H9 (cell line): Measurements from ENCODE around the gene KRT34. TPM values are rescaled to one million over a fixed set of nuclear protein-coding genes. Genes with fewer than 3 reads are reported as not detected.

Source experiments
- DNase-seq: peaks from one replicate; pipeline ENCODE4 v3.0.0-alpha.2; 2017
- H2AFZ ChIP-seq: one replicate; pipeline ENCODE4 v1.6.1; 2013; ENCODE audit warnings: mild to moderate bottlenecking, low read length, control low read depth, moderate library complexity
- H2AK5ac ChIP-seq: 2 replicates; pipeline ENCODE4 v1.6.1; 2013; ENCODE audit warnings: low read length, control low read depth, mixed read lengths; ENCODE audit not compliant: insufficient read length
- H2BK120ac ChIP-seq: one replicate; pipeline ENCODE4 v1.6.1; 2013; ENCODE audit warnings: low read depth, mild to moderate bottlenecking, low read length, control low read depth, inconsistent platforms; ENCODE audit not compliant: poor library complexity, severe bottlenecking
- H2BK12ac ChIP-seq: 2 replicates; pipeline ENCODE4 v1.6.1; 2013; ENCODE audit warnings: low read length, control low read depth, mixed read lengths, low read depth; ENCODE audit not compliant: insufficient read length
- H2BK15ac ChIP-seq: 2 replicates; pipeline ENCODE4 v1.6.1; 2013; ENCODE audit warnings: low read depth, low read length, control low read depth
- H2BK20ac ChIP-seq: one replicate; pipeline ENCODE4 v1.6.1; 2013; ENCODE audit warnings: low read depth, mild to moderate bottlenecking, low read length, control low read depth, inconsistent platforms; ENCODE audit not compliant: poor library complexity, severe bottlenecking
- H2BK5ac ChIP-seq: 2 replicates; pipeline ENCODE4 v1.6.1; 2013; ENCODE audit warnings: low read length, control low read depth, mixed read lengths; ENCODE audit not compliant: insufficient read length
- H3K14ac ChIP-seq: 2 replicates; pipeline ENCODE4 v1.6.1; 2013; ENCODE audit warnings: low read length, control low read depth; ENCODE audit not compliant: insufficient read depth
- H3K18ac ChIP-seq: 2 replicates; pipeline ENCODE4 v1.6.1; 2013; ENCODE audit warnings: low read depth, mild to moderate bottlenecking, mixed read lengths, low read length, control low read depth; ENCODE audit not compliant: insufficient read length
- H3K23ac ChIP-seq: 2 replicates; pipeline ENCODE4 v1.6.1; 2013; ENCODE audit warnings: low read length, control low read depth, mixed read lengths, low read depth; ENCODE audit not compliant: insufficient read length
- H3K23me2 ChIP-seq: 2 replicates; pipeline ENCODE4 v1.6.1; 2013; ENCODE audit warnings: low read depth, mild to moderate bottlenecking, mixed read lengths, low read length, control low read depth; ENCODE audit not compliant: insufficient read length, poor library complexity, severe bottlenecking
- H3K27ac ChIP-seq: 2 replicates; pipeline ENCODE4 v1.5.1; 2013; ENCODE audit warnings: low read length, control low read depth, mixed read lengths, low read depth; ENCODE audit not compliant: insufficient read length
- H3K27me3 ChIP-seq: 2 replicates; pipeline ENCODE4 v1.6.1; 2013; ENCODE audit warnings: low read length, control low read depth, inconsistent platforms; ENCODE audit not compliant: insufficient read depth
- H3K4ac ChIP-seq: 2 replicates; pipeline ENCODE4 v1.6.1; 2013; ENCODE audit warnings: low read depth, mild to moderate bottlenecking, control low read depth, inconsistent platforms, low read length, moderate library complexity
- H3K4me1 ChIP-seq: 2 replicates; pipeline ENCODE4 v1.6.1; 2013; ENCODE audit warnings: low read length, control low read depth, inconsistent platforms; ENCODE audit not compliant: insufficient read depth
- H3K4me2 ChIP-seq: 2 replicates; pipeline ENCODE4 v1.6.1; 2013; ENCODE audit warnings: low read length, control low read depth, mixed read lengths; ENCODE audit not compliant: insufficient read length, insufficient read depth
- H3K56ac ChIP-seq: 2 replicates; pipeline ENCODE4 v1.6.1; 2013; ENCODE audit warnings: low read depth, mild to moderate bottlenecking, mixed read lengths, low read length, control low read depth; ENCODE audit not compliant: insufficient read length
- H3K79me1 ChIP-seq: 2 replicates; pipeline ENCODE4 v1.6.1; 2013; ENCODE audit warnings: low read depth, mild to moderate bottlenecking, moderate library complexity, low read length, control low read depth, inconsistent platforms; ENCODE audit not compliant: insufficient read depth, poor library complexity, severe bottlenecking
- H3K79me2 ChIP-seq: 2 replicates; pipeline ENCODE4 v1.6.1; 2013; ENCODE audit warnings: low read length, control low read depth, inconsistent platforms; ENCODE audit not compliant: insufficient read depth
- H3K9ac ChIP-seq: 2 replicates; pipeline ENCODE4 v1.6.1; 2013; ENCODE audit warnings: low read length, control low read depth, mixed read lengths; ENCODE audit not compliant: insufficient read length; ENCODE audit errors: extremely low read depth
- H3K9me3 ChIP-seq: one replicate; pipeline ENCODE4 v1.6.1; 2013; ENCODE audit warnings: low read depth, low read length, inconsistent platforms; ENCODE audit not compliant: control insufficient read depth
- H3T11ph ChIP-seq: one replicate; pipeline ENCODE4 v1.6.1; 2013; ENCODE audit warnings: mild to moderate bottlenecking, low read length, control low read depth, inconsistent platforms
- H4K20me1 ChIP-seq: one replicate; pipeline ENCODE4 v1.6.1; 2013; ENCODE audit not compliant: control insufficient read depth, insufficient read length, insufficient read depth
- H4K5ac ChIP-seq: 2 replicates; pipeline ENCODE4 v1.6.1; 2013; ENCODE audit warnings: low read depth, mild to moderate bottlenecking, mixed read lengths, low read length, control low read depth; ENCODE audit not compliant: insufficient read length
- H4K8ac ChIP-seq: replicated peaks from 2 replicates; pipeline ENCODE4 v1.6.1; 2013; ENCODE audit warnings: low read length, control low read depth, mixed read lengths, low read depth; ENCODE audit not compliant: insufficient read length
- H4K91ac ChIP-seq: 2 replicates; pipeline ENCODE4 v1.6.1; 2013; ENCODE audit warnings: low read depth, mild to moderate bottlenecking, moderate library complexity, mixed read lengths, low read length, control low read depth; ENCODE audit not compliant: insufficient read length
- H3K27ac Mint-ChIP-seq, 3 experiments: 2 replicates in 2 of 3; 3 replicates in 1 of 3; pipeline ENCODE4 v1.8.0; 2020 to 2021; ENCODE audit warnings: mixed read lengths in 3 of 3, mild to moderate bottlenecking in 1 of 3, moderate library complexity in 1 of 3
- H3K27me3 Mint-ChIP-seq: 2 replicates; pipeline ENCODE4 v1.8.0; 2021; ENCODE audit warnings: low read depth, mild to moderate bottlenecking, moderate library complexity, mixed read lengths
- H3K36me3 Mint-ChIP-seq, 3 experiments: 2 replicates in 2 of 3; 3 replicates in 1 of 3; pipeline ENCODE4 v1.8.0; 2020 to 2021; ENCODE audit warnings: low read depth in 3 of 3, mixed read lengths in 3 of 3; ENCODE audit not compliant: insufficient read depth in 1 of 3
- H3K4me1 Mint-ChIP-seq, 2 experiments: 2 replicates each; pipeline ENCODE4 v1.8.0; 2020; ENCODE audit warnings: mixed read lengths in 2 of 2
- H3K4me3 Mint-ChIP-seq, 2 experiments: 2 replicates in 1 of 2; 3 replicates in 1 of 2; pipeline ENCODE4 v1.8.0; 2020 to 2021; ENCODE audit warnings: mild to moderate bottlenecking in 2 of 2, mixed read lengths in 2 of 2, moderate library complexity in 1 of 2
- H3K9me3 Mint-ChIP-seq, 2 experiments: 2 replicates in 1 of 2; 3 replicates in 1 of 2; pipeline ENCODE4 v1.8.0; 2020; ENCODE audit warnings: mild to moderate bottlenecking in 2 of 2, mixed read lengths in 2 of 2, moderate library complexity in 1 of 2
- CTCF ChIP-seq: fragments of 200-600 bp; sonication (generic); conservative IDR thresholded peaks from 3 replicates; pipeline ENCODE4 v1.8.0; 2021; ENCODE audit warnings: antibody characterized with exemption, mild to moderate bottlenecking
- WGBS: extraction: QIAGEN DNeasy Blood & Tissue Kit; methylation state at CpG from one replicate; pipeline ENCODE4 v1.1.7; 2013; ENCODE audit warnings: missing lambda C conversion rate, low lambda C conversion rate, mixed read lengths; ENCODE audit not compliant: insufficient read length; ENCODE audit errors: extremely low coverage; 5-methylcytosine and 5-hydroxymethylcytosine counted together
- total RNA-seq: library from RNA; stranded (reverse); gene quantifications from 2 replicates; pipeline ENCODE4 v1.2.1, GENCODE V29; 2021

Gene KRT34
- total RNA-seq, 1 experiment from 2014 or later: not detected

DNA sequence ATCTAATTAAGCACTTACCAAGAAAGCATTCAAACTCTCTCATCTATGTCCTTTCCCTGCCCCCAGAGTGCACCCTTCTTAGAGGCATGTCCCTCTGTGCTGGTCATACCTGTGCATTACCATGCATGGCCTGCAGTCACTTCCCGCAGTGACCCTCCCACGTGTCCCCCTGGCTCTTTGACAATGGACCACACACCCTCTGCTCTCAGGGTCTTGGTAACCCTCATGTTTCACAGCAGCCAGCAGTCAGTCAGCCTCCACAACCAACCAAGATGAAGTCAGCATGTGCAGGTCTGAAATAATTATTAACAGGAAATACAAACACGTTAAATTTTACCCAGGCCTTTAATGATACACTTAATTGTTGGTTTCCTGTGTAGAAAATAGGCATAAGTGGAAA is 41.6 kb downstream of the KRT34 start:
- Histone ChIP-seq H4K8ac (no peak overlapping the region), H2AK5ac (no peak overlapping the region), H3K27me3 (no peaks in the 10 kb centered on the region), H3T11ph (no peak overlapping the region), H3K27ac (no peak overlapping the region), H3K56ac (no peak overlapping the region), H3K14ac (no peak overlapping the region; the same call in 1 of the 2 replicates), H4K91ac (no peak overlapping the region), H3K4me2 (no peak overlapping the region), H2BK5ac (no peak overlapping the region), H3K4me1 (no peaks in the 10 kb centered on the region), H2BK12ac (no peak overlapping the region), H3K18ac (no peak overlapping the region), H2BK20ac (no peak overlapping the region), H2BK15ac (no peak overlapping the region), H3K23me2 (no peaks in the 10 kb centered on the region), H3K9me3 (no peaks in the 10 kb centered on the region), H3K23ac (no peak overlapping the region), H3K79me1 (no peaks in the 10 kb centered on the region), H3K9ac (no peak overlapping the region), H2BK120ac (no peak overlapping the region), H3K4ac (no peak overlapping the region), H2AFZ (no peak overlapping the region), H3K79me2 (no peaks in the 10 kb centered on the region), H4K20me1 (no peaks in the 10 kb centered on the region), H4K5ac (no peak overlapping the region)
- TF ChIP-seq CTCF: no peak
- no peak overlapping the region for H3K27ac Mint-ChIP-seq
- H3K36me3 Mint-ChIP-seq: peaks cover 2 to 19% (median 3%) of the 10 kb centered on the region in 3 experiments
- H3K9me3 Mint-ChIP-seq: peaks cover 13 to 20% of the 10 kb centered on the region in 2 experiments
- peaks cover 17% of the 10 kb centered on the region for H3K27me3 Mint-ChIP-seq
- no CpG with 5 or more reads among the region's 3 CpGs for WGBS
- H3K4me1 Mint-ChIP-seq: no peaks in the 10 kb centered on the region
- H3K4me3 Mint-ChIP-seq: no peak overlapping the region
- no peak for DNase-seq
